Measurements from ENCODE around the gene SHISA3. TPM values are rescaled to one million over a fixed set of nuclear protein-coding genes. Genes with fewer than 3 reads are reported as not detected.
"Not testable (repeated sequence)": the region's sequence is repeated elsewhere in the genome, so short reads cannot be mapped to it uniquely, and the experiment has no call there.

Gene SHISA3
- total RNA-seq = under 0.01 TPM

DNA sequence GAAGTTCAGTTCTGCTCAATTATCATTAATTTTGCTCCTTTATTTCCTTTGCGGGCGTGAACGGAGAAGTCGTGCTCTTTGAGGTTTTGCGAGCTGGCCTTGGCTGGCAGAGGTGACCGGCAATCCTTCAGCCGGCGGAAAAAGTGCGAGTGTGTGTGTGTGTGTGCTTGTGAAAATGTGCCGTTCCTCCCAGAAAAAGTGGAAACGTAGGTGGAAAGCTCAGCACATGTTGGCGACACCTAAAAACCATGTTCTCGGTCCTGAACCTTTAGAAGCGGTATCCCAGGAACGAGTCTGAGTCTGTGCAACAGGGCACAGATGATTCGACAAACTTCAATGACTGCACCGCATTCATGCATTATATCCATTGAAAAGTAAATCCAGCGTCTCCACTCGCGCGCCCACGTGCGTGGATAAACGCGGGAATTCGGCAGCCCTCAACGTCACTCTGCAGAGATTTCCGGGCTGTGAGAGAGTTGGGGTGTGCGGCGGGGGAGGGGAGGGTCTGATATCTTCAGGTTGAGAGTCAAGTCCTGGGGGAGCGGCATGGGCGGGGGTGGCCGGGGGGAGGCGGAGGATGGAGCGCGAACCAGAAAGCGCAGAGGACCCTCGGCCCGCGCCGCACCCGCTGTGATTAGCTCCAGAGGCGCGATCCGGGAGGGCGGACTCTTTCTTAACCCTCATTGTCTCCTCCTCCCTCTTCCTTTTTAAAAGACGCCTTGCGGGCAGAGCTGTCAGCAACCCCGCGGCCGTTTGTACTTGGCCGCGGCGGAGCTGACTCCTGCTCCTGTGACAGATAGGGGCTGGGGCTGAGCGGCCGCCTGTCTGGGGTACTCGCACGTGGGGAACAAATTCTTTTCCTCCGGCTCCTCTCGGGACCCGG, at the start of gene SHISA3:
Gene SHISA3, plus strand, starts transcription at position 737 of the 883 bp plus-strand sequence. CDS start 569 bp downstream, outside the sequence.
- no peak for FAIRE-seq
- no peak for DNase-seq (ENCODE audit: low spot score in 2 of 2)

DNA sequence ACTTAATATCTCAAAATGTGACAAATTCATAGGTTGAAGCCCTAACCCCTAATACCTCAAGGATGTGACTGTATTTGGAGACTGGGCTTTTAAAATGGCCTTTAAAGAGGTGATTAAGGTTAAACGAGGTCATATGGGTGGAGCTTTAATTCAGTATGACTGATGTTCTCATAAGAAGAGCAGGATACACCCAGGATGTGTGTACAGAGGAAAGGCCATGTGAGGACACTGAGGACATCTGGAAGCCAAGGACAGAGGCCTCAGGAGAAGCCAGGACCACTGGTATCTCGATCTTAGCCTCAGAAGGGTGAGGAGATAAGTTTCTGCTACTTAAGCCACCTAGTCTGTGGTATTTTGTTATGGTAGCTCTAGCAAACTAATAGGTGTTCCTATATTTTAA, 49.0 kb upstream of the SHISA3 start:
- FAIRE-seq = no peak
- no peak for DNase-seq (ENCODE audit: low spot score in 2 of 2)

DNA sequence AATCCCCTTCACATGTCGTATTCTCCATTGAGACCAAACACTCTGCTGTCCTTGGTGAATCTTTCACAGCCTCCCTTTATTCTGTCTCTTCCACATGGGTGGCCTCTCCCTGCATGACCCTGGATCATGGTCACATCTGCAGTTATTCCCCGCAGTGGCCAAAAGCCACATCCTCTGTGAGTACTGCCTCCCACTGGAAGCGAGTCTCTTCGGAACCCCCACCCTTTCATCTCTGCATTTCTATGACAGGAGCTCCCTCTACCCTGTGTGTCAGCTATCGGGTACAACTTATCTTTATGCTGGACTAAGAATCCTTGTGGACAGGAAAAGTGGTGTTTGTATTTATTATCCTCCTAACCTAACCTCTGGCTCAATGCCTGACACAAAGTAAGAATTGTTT, 48.6 kb upstream of the SHISA3 start:
- FAIRE-seq (no peak), DNase-seq (ENCODE audit: low spot score in 2 of 2) (no peak)

DNA sequence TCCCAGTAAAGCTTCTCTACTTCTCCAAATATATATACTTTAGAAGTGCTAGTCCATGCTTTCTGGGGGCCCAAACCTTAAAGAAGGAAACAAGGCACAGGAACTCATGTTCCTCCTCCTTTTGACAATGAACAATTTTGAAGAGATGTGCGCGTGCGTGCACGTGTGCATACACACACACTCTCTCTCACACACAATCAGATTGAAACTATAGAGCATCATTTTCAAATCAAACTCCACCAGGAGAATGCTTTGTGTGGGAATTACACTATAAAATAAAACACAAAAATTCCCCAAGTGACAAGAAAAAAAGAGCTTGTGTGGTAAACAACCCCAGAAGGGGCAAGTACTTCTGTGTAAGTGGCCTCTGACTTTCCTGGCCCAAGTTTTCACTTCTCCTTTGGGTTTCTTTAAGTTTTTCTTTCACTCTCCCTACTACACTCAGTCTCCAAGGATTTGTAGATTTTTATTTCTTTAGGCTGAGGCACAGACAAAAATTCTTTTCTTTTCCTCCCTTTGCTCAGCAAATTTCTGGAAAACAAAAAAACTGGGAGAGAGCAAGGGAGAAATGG, 46.6 kb upstream of the SHISA3 start:
- DNase-seq (ENCODE audit: low spot score in 2 of 2) (no peak), FAIRE-seq (no peak)

DNA sequence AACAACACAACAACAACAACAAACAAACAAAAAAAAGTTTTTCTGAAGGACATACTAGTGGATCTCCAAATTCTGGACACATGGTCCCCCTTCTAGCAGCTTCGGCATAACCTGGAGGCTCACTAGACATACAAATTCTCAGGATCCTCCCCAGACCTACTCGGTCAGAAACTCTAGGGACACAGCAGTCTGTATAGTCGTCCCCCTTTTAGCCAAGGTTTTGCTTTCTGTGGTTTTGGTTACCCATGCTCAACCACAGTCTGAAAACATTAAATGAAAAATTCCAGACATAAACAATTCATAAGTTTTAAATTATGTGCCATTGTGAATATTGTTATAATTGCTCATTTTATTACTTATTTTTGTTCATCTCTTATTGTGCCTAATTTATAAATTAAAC, 45.2 kb upstream of the SHISA3 start:
- FAIRE-seq = no peak
- no peak for DNase-seq (ENCODE audit: low spot score in 2 of 2)

DNA sequence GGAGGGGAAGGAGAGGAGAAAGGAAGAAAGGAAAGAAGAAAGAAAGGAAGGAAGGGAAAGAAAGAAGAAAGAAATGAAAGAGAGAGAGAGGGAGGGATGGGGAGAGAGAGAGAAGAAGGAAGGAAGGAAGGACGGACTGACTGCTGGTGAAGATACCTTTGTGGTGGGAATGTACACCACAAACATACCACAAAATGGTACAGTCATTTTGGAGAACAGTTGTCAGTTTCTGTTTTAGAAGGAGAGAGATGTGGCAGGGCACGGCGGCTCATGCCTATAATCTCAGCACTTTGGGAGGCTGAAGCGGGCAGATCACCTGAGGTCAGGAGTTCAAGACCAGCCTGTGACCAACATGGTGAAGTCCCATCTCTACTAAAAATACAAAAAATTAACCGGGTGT, 40.0 kb upstream of the SHISA3 start:
- FAIRE-seq = no peak
- no peak for DNase-seq (ENCODE audit: low spot score in 2 of 2)

DNA sequence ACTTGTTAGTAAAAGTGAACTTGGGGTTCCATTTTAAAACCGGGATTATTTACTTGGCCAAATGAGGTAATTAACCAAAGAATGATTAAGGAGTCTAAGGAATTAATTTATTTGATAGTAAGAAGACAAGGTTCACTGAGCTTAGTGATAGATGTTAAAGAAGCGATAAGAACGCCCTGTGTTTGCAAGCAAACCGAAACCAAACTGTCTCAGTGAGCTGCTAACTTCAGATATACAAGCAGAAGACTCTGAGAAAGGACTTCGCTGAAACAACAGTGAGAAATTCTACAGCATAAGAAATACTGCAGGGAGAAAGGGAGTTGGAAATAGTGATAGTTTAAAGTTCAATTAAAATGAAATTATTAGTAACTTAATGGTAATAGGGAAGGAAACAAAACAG, 37.6 kb upstream of the SHISA3 start:
- FAIRE-seq (no peak), DNase-seq (ENCODE audit: low spot score in 2 of 2) (no peak)

DNA sequence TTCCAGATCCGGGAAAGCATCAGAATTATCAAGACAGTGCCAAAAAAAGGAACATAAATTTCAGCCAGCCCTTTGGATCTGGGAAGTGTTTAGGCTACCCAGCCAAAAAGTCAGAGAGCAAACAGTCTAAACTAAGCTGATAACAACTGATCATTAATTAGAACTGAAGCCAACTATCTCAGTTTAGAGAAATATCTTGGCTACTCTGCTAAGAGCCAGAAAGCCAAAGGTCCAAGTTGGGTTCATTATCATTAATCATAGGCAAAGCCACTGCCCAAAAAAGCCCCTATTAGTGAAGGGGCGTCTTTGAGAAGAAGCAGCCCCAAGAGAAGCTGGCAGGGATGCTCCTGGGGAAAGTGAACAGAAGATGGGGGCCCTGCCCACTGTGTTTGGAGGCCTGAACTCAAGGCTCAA, 37.0 kb upstream of the SHISA3 start:
- no peak for DNase-seq (ENCODE audit: low spot score in 2 of 2)
- no peak for FAIRE-seq

DNA sequence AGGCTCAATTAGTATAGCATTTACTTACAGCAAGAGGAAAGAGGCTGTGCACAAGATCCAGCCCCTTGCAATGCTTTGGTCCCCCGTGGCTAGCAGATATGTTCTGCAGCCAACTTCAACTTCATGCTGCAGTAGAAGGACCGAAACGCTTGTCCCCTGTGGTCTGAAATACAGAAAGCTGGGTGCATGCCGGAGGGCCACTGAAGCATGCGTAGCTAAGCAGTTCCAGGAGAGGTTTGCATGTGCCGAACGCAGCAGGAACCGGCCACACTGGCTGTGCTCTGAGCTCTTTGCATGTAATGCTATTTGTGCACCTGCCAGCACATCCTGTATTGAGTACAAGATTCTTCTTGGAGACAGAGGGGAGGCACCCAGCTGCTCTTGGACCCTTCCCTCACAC, 35.8 kb upstream of the SHISA3 start:
- FAIRE-seq (no peak), DNase-seq (ENCODE audit: low spot score in 2 of 2) (no peak)

DNA sequence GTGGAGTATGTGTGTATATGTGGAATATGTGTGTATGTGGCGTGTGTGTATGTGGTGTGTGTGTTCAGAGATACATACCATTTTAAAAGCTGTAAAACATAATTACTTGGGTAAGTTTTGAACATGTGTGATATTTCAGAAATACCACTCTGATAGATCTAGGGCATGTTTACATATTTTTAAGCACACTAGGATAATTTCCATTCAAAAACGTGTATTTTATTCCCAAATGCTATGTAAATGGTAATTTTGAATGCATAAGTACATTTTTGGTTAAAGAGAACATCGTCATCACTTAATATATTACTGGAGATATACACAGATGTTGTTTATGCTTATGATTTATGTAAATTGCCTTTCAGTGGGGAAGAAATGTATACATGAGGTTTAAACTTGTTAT, 34.7 kb upstream of the SHISA3 start:
- DNase-seq (ENCODE audit: low spot score in 2 of 2) (no peak), FAIRE-seq (no peak)

DNA sequence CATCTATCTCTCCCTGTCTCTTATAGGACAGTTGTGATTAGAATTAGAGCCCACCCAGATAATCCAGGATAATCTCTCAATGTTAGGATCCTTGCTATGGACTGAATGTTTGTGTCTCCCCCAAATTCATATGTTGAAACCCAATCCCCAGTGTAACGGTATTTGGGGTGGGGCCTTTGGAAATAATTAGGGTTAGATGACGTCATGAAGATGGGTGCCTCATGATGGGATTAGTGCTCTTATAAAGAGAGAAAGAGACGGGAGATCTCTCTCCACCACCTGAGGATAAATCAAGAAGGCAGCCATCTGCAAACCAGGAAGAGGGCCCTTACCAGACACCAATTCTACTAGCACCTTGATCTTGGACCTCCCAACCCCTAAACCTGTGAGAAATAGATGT, 33.7 kb upstream of the SHISA3 start:
- no peak for FAIRE-seq
- DNase-seq (ENCODE audit: low spot score in 2 of 2) = no peak

DNA sequence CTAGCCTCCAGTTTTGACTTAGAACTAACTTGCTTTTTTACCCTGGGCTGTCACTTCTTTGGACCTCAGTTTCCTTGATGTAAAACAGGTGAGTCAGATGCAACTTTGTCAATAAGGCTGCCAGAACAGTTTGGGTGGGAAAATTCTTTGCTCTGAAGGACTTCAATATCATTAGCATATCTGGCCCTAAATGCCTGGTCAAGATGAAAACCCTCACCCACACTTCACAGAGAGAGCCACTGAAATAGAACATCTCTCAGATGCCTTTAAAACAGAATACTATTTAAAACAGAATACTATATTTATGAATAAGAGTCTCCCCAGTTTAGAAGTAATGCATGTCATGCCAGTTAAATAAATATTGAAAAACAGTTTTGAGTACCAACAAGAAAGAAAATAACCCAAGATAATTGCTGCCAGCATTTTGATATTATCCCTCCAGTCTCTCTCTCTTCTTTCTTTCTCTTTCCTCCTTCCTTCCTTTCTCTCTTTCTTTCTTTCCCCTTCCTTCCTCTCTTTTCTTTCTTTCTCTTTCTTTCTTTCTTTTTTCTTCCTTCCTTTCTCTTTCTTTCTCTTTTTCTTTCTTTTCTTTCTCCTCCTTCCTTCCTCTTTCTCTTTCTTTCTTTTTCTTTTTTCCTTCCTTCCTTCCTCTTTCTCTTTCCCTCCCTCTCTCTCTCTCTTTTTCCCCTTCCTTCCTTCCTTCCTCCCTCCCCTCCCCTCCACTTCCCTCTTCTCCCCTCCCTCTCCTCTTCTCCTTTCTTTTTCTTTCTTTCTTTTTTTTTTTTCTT, 32.8 kb upstream of the SHISA3 start:
- DNase-seq (ENCODE audit: low spot score in 2 of 2) = no peak
- FAIRE-seq = no peak

DNA sequence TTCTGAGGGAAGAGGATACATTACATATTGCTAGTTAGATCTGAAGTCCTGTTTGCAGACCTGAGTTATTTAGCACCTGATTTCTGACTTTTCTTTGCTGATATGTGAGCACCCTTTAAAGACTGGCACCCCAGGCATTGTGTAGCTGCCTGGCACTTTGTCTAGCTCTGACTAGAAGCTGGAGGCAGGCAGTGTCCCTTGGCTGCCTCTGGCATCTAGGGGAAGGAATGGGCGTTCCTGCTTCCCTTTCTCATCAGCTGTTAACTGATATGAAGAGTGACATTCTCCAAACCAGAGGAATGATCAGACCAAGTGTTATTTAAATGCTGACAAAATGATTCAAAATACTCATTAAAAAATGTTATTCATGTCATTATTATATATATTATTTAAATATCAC, 30.3 kb upstream of the SHISA3 start:
- FAIRE-seq (no peak), DNase-seq (ENCODE audit: low spot score in 2 of 2) (no peak)

DNA sequence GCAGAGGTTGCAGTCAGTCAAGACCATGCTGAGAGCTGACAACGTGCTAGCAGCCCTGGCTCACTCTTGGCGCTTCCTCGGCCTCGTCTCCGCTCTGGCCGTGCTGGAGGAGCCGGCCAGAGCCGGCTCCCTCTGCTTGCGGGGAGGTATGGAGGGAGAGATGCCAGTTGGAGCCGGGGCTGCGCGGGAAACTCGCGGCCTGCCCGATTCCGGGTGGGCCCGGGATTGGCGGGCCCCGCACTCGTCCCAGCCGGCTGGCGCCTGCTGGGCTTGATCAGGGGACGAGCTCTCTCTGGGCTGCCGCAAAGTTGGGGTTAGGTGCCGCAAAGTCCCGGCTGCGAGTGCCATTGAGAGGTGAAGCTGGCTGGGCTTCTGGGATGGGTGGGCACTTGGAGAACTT, 27.8 kb upstream of the SHISA3 start:
- DNase-seq (ENCODE audit: low spot score in 2 of 2) (no peak), FAIRE-seq (no peak)

DNA sequence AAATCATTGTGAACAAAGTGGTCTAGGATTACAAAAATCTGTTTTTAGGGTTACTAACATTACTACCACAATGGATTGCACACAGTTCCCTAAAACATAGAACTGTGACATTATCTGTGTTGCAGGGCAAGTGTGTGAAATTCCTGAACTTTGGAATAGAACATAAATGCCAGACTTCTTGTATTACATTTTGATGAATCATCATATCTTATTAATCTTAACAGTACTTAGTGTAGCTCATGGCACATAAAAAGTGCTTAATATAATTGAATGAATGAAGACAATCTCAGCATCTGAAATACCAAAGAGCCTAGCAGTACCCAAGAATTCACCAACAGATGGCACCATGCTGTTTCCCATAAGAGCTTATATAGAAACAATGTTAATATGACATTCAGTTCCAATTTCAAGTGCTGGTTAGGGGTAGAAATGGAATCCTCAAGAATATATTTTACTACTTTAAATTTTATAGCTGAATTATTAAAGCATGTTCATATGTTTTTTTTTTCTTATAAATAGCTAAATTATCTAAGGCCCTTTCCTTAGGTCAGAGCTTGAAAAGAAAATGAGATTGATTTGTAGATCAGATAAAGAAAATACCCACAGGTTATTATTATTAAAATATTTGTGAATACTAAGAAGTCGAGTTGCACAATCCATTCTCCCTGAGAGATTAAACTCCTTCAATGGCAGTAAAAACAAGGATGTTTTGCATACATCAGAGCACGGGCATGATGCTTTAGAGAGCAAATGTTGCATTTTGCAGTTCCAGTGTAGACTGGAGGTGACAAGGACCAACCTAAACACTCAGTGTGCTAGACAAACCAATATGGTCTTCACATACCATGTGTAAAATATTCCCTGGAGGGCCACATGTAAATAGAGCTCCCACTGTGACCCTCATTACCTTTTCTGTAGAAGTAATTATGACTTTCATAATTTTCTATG, 25.7 kb upstream of the SHISA3 start:
- FAIRE-seq = peak; percentile 92
- DNase-seq (ENCODE audit: low spot score in 2 of 2) = peak; percentile 55 to 56

DNA sequence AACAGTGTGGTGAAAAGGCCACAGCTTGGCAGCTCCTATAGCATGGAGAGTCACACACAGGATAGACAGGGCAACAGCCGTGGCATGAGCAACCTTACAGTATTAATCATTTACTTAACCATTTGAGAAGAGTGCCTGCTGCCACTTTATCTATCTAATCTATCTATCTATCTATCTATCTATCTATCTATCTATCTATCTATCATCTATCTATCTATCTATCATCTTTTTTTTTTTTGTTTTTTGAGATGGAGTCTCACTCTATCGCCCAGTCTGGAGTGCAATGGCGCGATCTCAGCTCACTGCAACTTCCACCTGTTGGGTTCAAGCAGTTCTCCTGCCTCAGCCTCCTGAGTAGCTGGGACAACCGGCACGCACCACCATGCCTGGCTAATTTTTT, 25.0 kb upstream of the SHISA3 start:
- DNase-seq (ENCODE audit: low spot score in 2 of 2); FAIRE-seq: not testable (repeated sequence)

DNA sequence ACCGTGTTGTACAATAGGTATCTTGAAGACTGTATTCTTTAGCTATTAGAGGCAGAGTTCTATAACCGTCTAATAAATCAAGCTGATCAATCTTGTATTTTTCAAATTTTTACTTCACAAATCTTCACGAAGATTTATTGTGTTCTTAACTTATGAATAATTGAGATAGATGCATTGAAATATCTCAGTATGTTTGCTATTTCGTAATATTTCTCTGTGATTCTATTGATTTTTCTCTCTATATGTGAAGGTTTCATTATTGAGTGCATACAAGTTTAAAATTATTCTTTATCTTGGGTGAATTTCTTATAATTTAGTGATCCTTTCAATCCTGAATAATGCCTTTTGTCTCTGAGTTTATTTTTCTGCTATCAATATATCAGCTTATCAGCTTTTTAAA, 19.8 kb upstream of the SHISA3 start:
- DNase-seq (ENCODE audit: low spot score in 2 of 2) (no peak), FAIRE-seq (no peak)

DNA sequence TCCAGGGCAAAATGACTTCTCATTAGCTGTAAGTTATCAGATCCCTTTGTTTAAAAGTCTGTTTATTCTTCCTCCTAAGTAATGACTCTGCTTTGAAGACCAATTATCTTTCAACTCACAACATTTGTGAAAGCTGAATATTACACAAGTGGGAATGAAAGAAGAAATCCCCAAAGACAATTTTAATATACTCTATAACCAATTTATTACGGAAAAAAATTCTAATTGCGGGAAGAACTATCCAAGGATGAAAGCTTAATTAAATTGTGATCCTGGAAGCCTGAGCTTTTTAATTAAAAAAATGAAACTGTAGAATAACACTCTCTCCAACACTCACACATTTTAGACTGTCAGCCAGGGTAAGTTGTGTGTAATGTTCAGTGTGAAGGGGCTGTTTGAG, 15.6 kb upstream of the SHISA3 start:
- FAIRE-seq (no peak), DNase-seq (ENCODE audit: low spot score in 2 of 2) (no peak)

DNA sequence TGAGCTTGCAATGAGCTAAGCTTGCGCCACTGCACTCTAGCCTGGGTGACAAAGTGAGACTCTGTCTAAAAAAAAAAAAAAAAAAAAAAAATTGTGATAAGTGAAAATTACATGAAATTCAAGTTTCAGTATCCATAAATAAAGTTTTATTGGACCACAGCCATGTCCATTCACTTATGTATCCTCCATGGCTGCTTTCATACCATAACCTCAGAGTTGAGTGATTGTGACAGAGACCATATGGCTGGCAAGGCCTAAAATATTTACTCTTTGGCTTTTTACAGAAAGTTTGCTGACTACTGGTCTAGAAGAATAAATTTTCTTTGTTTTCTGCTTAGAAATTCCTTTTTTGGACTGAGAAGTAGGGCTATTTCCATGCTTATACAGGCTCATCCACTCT, 11.8 kb upstream of the SHISA3 start:
- DNase-seq (ENCODE audit: low spot score in 2 of 2) (no peak), FAIRE-seq (no peak)

DNA sequence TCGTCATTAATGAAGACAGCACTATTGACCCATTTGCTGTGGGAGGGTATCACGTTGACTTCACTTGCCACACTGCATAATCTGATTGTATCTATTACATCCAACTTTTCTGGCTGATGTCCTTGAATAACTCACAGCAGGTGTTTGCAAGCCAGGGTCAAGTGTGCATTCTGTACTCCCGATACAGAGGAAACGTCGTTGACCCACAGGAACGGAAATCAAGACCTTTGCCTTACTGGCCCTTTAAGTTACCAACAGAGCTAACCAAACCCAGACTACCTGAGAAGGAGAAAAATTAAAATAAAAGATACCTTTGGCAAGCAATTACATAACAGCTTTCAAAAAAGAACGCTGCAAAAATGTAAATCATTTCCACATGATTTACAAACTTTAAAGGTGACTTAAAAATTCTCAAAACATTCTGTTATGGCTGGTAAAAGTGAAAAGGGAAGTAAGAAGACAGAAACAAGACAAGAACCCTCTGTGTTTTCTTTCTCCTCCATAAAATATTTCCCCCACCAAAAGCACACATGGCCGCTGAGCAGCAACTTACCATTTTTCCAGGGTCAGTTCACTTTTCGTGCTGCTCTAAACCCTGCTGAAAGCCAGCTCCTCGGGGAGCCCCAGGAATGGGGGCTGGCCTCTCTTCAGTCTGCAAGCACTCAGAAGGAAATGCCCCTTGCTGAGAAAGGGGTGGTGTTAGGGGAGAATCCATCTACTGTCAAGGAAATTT, 6.5 kb upstream of the SHISA3 start:
- FAIRE-seq (no peak), DNase-seq (ENCODE audit: low spot score in 2 of 2) (no peak)

Data from frontal cortex (tissue), 4 donors.